CD4-positive, alpha-beta T cell treated with Interleukin-12 subunit alpha and Interleukin-12 subunit beta, for 1 hour (primary cell): ENCODE measurements around the gene ASMTL.
"Not testable (repeated sequence)": the region's sequence is repeated elsewhere in the genome, so short reads cannot be mapped to it uniquely, and the experiment has no call there.

Source experiments
- DNase-seq: peaks from one replicate; pipeline ENCODE4 v3.0.0-alpha.2; 2020

The ASMTL gene

GRCh38 chrX:1452516-1453394 lies at the start of gene ASMTL:
ASMTL (minus strand) TSS chrX:1452909; CDS start chrX:1452840, 69 bp downstream.
- DNase-seq, result peak; percentile 98

GRCh38 chrX:1502241-1502640 lies 49.5 kb upstream of the ASMTL start:
- DNase-seq, result no peak

GRCh38 chrX:1500701-1501624 lies 48.3 kb upstream of the ASMTL start:
- DNase-seq, result peak; percentile 58

- DNase-seq, result no peak
These were observed 43.4 kb upstream of the ASMTL start for GRCh38 chrX:1496076-1496475.

GRCh38 chrX:1493877-1494510 lies 41.3 kb upstream of the ASMTL start:
- no peak for DNase-seq

GRCh38 chrX:1493412-1493811 lies 40.7 kb upstream of the ASMTL start:
- no peak for DNase-seq

DNA sequence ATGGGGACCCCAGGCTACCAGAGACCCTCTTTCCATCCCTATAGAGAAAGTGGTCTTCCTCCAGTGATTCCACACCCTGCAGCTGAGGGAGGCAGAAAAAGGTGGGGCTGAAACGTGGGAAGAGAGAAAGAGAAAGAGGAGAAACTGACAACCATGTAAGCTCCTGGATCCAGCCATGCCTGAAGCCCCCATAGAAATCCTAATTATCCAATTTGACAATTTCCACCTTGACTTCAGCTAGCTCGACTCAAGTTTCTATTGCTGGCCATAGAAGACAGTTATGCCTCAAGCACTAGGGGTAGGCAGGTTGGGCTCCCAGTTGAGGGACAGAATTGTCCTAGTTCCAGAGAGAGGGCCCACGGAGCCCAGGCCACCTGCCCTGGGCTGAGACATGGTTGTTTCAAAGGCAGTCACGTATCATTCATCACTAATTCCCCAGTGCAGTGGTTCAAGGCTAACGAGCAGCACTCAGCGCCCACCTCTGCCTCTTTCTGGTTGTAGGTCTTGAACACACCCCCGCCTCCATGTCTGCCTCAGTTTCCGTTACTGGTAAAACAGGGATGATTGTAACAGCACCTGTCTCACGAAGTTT lies 39.8 kb upstream of the ASMTL start:
- DNase-seq, result no peak

DNA sequence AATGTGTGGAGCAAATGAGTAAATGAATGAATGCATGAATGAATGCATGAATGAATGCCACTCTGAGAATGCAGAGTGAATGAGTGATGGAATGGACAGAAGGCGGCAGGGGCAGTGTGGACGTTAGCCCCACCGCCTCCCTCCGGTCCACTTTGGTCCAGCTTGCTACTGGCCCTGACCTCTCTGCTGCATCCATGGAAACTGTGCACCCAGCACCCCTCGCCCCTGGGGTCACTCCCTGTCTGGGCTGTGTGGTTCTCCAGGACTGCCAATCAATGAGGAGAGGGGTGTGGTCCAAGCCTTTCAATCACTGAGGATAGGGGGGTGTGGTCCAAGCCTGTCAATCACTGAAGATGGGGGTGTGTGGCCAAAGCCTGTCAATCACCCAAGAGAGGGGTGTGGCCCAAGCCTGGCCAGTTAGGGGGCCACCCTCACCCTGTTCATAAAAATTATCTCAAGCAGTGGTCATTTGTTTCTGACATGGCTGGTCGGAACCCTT lies 39.2 kb upstream of the ASMTL start:
- DNase-seq, result peak; percentile 66

DNA sequence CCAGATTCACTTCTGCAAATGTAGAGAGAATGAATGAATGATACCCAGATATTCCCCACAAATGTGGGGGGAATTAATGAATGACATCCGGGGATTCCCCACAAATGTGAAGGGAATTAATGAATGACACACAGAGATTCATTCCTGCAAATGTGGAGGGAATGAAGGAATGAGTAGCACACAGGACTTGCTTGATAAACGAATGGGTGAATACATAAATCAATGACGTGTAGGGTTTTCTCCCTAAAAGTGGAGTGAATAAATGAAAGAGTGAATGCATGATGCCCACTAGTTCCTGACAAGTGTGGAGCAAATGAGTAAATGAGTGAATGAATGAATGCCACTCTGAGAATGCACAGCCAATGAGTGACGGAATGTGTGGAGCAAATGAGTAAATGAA lies 38.5 kb upstream of the ASMTL start:
- DNase-seq, result not testable (repeated sequence)

- DNase-seq, result not testable (repeated sequence)
These were observed 38.0 kb upstream of the ASMTL start for GRCh38 chrX:1490723-1491122.

- DNase-seq, result not testable (repeated sequence)
These were observed 36.6 kb upstream of the ASMTL start for GRCh38 chrX:1489354-1489753.

GRCh38 chrX:1488745-1489144 lies 36.0 kb upstream of the ASMTL start:
- no peak for DNase-seq

- DNase-seq, result no peak
These were observed 35.4 kb upstream of the ASMTL start for GRCh38 chrX:1488141-1488540.

DNA sequence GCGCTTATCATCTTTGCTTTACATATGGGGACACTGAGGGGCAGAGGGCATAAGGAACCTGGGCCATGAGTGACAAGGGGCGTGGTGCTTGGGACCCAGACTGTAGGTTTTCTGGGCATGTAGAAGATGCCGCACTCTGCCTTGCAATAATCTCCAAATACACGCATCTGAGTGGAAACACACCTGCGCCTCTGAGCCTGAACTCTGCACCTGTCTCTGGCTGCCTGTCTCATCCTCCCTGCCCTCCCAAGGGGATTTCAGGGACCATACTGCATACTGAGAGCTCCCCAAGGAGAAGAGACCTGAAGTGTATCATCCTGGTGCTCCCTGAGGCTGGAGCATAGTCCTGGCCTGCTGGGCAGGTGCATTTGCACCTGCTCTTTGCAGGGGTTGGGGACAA lies 34.7 kb upstream of the ASMTL start:
- no peak for DNase-seq

GRCh38 chrX:1486749-1487361 lies 34.1 kb upstream of the ASMTL start:
- DNase-seq, result no peak

GRCh38 chrX:1486177-1486576 lies 33.5 kb upstream of the ASMTL start:
- DNase-seq, result no peak

DNA sequence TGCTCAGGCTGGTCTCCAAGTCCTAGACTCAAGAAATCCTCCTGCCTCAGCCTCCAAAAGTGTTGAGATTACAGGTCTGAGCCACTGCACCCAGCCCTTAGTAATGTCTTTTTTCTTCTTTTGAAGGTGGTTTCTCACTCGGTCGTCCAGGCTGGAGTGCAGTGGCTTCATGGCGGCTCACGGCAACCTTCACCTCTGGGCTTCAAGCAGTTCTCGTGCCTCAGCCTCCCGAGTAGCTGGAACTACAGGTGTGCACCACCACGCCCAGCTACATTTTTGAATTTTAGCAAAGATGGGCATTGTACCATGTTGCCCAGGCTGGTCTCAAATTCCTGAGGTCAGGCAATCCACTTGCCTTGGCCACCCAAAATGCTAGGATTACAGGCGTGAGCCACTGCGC lies 32.3 kb upstream of the ASMTL start:
- no peak for DNase-seq

DNA sequence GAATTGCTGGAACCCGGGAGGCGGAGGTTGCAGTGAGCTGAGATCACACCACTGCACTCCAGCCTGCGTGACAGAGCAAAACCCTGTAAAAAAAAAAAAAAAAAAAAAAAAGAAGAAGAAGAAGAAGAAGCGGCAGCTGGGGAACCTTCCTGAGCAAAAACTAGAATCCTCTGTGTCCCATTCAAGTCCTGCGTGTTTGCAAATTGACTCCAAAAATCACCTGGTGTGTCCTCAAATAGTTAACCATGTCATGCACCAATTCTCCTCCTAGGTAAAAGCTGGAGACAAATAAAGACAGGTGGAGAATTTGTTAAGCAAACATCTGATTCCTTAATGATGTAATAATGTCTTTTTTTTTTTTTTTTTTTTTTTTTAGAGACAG lies 31.9 kb upstream of the ASMTL start:
- DNase-seq, result no peak

- no peak for DNase-seq
These were observed 31.3 kb upstream of the ASMTL start for GRCh38 chrX:1483843-1484637.

- DNase-seq, result not testable (repeated sequence)
These were observed 29.8 kb upstream of the ASMTL start for GRCh38 chrX:1482530-1482928.
